C1 segment of cervical spinal cord (tissue), 14 donors: ENCODE measurements around the gene TRPV3.
A peak's percentile ranks its signal among the peaks of the same experiment; 100 is the strongest.
"Not testable (repeated sequence)": the region's sequence is repeated elsewhere in the genome, so short reads cannot be mapped to it uniquely, and the experiment has no call there.

ENCODE experiments used
- DNase-seq, 14 donors: peaks; one replicate each; lab custom pipeline; 2025; lab: John Stamatoyannopoulos, UW

TRPV3 gene

GRCh38 chr17:3526491-3526890 is 31.1 kb downstream of the TRPV3 start:
- no peak for DNase-seq

DNA sequence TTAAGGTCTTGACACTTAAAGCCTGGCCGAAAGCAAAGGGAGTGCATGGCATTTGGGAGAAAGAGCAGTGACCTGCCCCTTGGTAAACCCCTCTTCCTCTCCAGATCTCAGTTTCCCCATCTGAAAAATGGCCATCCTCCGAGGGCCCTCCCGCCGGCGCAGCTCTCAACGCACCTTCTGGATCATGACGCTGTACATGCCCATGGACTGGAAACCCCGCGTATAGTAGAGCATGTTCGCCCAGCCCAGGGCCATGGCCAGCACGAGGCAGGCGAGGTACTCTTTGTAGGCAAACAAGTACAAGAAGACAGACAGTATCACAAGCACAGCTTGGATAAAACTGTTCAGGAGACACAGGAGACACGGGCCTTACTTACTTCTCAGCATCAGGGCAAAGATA is 33.6 kb downstream of the TRPV3 start:
- DNase-seq: no peak

DNA sequence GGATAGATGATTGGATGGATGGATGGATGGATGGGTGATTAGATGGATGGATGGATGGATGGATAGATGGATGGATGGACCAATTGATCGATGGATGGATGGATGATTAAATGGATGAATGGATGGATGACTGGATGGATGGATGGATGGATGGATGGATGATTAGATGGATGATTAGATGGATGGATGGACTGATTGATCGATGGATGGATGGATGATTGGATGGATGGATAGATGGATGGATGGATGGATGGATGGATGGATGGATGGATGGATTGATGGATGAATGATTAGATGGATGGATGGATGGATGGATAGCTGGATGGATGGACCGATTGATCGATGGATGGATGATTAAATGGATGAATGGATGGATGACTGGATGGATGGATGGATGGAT is 38.1 kb downstream of the TRPV3 start:
- DNase-seq: not testable (repeated sequence)

GRCh38 chr17:3514873-3515272 is 42.7 kb downstream of the TRPV3 start:
- no peak for DNase-seq

- not testable (repeated sequence) for DNase-seq
Observed at GRCh38 chr17:3514167-3514566, 43.4 kb downstream of the TRPV3 start.

DNA sequence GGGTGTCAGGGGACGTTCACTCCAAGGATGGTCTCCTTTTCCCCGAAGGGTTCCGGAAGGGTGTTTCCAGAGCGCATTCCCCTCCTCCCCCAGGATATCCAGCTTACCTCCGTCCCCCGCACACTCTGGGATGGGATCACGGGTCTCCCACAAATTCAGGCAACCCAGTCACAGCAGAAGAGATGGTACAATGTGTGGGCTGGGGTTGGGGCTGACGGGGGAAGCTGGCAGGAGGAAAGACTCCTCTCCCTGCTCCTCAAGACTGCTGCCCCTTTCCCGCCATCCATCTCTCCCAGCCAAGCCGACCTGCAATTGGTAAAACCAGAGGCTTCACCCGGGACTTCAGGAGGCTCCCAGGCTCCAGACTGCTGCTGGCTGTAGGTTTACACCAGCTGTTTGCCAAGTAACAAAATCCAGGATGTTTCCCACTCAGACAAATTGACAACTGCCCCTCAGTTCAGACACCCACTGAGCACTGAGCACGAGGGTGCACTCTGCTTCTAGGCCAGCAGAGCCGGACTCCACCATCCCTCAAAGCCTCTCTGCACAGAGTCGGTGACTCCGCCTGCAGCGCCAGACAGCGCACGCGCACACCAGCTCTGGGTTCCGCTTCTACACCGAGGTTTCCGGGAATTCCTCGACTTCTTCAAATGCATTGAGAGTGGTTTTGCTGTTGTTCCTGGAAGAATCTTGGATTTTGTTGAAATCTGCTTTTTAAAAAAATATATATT is 44.1 kb downstream of the TRPV3 start:
- peak in 5 of 14 donors; percentile 13 to 67 (median 34) for DNase-seq

DNA sequence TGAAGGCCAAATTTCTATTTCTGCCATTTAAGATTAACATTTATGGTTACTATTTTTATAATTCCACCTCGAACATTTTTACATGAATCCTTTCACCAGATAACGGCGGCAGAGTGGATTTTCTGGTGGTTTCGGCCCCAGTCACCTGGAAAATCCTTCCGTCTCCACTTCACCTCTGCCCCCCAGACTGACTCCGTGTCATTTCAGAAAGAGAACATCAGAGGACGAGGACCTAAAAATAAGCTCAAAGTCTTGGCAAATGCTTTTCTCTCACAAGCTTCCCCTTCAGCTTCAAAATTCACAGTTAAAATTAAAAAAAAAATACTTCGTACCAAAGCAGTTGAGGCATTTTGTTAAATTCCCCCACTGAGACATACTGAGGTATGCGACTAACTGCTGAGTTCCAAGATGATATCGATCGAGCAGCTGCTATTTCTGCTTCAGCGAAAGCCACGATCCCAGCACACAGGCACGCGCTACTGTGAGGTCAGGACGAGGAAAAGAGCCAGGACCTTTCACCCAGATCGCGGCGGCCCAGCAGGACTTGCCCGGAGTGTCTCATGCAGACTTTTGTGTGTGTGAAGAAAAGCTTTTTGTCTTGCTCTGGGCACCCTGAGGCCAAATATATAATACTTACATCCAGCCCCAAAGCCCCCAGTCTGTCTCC is 45.0 kb downstream of the TRPV3 start:
- DNase-seq: peak in 12 of 14 donors; percentile 28 to 85 (median 68)

DNA sequence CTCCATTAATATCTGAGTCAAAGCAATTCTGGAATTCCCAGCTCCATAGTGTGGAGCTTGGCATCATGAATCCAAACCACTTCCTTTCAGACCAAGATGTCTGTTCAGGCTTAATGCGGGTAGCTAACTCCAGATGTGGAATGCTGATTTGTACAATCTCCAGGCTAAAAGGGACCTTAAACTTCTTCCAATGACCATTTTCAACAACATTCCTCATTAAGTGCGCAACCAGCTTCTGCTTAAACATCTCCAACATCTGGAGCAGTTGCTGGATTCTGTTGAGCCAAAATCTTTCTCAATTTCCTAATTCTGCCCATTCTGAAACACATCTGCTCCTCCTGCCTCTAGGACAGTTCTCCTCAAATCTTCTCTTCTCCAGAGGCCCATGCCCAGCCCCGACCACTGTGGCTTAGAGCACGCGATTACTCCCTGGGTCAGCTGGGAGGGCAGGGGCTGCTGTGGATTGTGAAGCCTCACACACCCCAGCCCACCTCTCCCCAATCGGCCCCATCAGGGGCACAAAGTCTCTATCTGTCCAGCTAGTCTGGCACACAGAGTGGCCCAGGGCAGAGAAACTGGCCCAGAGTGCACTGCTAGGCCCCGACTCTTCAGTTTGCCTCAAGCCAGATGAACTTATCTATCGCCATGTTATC is 45.6 kb downstream of the TRPV3 start:
- DNase-seq: no peak

GRCh38 chr17:3510090-3510489 is 47.5 kb downstream of the TRPV3 start:
- no peak for DNase-seq

GRCh38 chr17:3507869-3508268 is 49.7 kb downstream of the TRPV3 start:
- no peak for DNase-seq

DNA sequence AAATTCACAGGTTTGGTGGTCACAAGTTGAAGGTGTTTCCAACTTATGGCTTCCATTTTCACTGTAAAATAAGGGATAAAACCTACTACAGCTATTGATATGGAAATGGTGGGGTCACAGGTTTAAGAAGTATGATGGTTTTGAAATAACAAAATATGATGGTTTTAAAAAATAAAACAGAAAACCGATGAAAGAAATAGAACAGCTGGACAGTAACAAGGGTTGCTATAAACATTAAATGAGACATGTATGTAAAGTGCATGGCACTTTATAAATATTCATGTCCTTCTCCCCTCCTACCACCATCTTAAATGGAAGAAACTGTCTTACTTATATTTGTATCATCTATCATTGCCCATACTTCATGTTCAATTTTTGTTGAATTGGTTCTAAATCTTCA is 50.5 kb downstream of the TRPV3 start:
- no peak for DNase-seq

- no peak for DNase-seq
Observed at GRCh38 chr17:3506054-3506453, 51.6 kb downstream of the TRPV3 start.

GRCh38 chr17:3505008-3505407 is 52.6 kb downstream of the TRPV3 start:
- no peak for DNase-seq

- DNase-seq: peak in 1 of 14 donors; percentile 20
Observed at GRCh38 chr17:3503285-3503684, 54.3 kb downstream of the TRPV3 start.

- DNase-seq: peak in 6 of 14 donors; percentile 14 to 81 (median 30)
Observed at GRCh38 chr17:3502466-3502865, 55.1 kb downstream of the TRPV3 start.

DNA sequence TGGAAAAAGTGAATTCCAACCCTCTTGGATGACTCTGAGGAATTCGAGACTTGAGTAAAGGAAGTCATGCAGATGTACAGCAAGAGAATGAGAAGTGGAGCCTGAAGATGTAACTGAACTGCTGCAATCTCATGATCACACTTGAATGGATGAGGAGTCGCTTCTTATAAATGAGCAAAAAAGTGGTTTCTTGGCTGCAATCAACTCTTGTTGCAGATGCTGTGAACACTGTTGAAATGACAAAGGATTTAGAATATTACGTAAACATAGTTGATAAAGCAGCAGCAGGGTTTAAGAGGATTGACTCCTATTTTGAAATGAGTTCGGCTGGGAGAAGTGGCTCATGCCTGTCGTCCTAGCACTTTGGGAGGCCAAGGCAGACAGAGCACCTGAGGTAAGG is 56.3 kb downstream of the TRPV3 start:
- DNase-seq: no peak

DNA sequence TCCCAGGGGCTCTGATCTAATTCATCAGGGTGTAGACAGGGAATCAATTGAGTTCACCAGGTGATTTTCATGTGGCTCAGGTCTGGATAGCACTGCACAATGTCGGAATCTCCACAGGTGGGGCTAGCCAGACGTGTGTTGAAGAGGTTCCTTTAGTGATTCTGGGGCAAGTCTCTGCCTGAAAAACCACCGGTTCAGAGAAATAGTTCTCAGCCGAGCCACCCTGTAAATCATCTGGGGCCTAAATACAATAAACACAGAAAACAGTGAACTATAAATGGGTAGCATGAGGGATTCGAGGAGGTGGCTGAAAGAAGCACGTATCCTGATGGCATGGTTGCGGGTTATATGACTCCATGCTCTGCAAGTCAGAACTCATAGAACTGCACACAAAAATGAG is 60.5 kb downstream of the TRPV3 start:
- no peak for DNase-seq

DNA sequence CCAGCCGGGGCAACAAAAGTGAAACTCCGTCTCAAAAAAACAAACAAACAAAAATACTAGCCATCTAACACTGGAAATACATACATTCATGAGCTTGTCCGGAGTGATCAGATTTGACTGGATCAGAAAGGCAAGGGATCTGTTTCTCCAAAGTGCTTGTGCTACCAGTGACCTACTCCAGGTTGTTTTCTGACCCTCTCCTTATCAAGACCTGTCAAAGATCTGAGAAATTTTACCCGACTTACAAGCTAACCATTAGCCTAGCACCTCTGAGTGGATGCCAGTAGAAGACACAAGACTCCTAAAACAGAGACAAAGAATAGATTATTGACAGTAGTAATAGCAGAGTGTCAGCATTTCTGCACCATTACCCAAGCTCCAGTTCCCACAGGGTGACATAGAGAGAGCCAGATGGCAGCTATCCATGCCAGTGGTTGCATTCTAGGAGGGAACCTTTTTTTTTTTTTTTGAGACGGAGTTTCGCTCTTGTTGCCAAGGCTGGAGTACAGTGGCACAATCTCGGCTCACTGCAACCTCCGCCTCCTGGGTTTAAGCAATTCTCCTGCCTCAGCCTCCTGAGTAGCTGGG is 72.0 kb downstream of the TRPV3 start:
- no peak for DNase-seq

DNA sequence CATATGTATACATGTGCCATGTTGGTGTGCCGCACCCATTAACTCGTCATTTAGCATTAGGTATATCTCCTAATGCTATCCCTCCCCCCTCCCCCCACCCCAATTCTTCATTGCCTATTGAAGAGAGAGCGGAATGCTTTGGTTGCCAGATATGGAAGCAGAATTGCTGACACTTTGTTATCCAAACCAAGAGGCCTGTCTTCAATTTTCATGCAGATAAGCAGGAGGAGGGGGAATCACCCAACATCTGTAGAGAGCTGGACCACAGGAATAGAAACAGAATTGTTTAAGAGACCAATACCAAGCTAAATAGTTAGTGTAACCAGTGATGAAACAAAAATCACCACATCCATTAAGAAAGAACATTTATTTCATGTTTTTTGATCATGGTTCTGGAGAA is 74.8 kb downstream of the TRPV3 start:
- no peak for DNase-seq

DNA sequence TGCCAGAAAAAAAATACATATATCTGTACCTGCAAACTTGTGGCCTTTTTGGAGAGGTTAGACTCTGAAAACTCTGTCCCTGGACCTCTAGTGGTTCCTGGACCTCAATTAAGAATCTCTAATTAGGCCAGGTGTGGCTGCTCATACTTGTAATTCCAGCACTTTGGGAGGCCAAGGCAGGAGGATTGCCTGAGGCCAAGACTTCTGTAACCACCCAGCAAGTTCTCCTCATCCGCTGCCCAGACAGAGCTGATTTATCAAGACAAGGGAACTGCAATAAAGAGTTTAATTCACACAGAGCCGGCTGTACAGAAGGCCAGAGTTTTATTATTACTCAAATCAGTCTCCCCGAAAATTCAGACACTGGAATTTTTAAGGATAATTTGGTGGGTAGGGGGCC is 77.6 kb downstream of the TRPV3 start:
- no peak for DNase-seq

- peak in 1 of 14 donors; percentile 27 for DNase-seq
Observed at GRCh38 chr17:3475812-3476610, 81.6 kb downstream of the TRPV3 start, which contains the start of gene ASPA. Gene ASPA, plus strand, starts transcription at chr17:3475997. Its CDS starts 163 bp downstream, at chr17:3476160.
